H9 (cell line): Measurements from ENCODE around the gene IQCK. TPM values are rescaled to one million over a fixed set of nuclear protein-coding genes. Genes with fewer than 3 reads are reported as not detected.

Experiments
- DNase-seq: peaks from one replicate; pipeline ENCODE4 v3.0.0-alpha.2; 2017
- H2AFZ ChIP-seq: one replicate; pipeline ENCODE4 v1.6.1; 2013; ENCODE audit warnings: mild to moderate bottlenecking, low read length, control low read depth, moderate library complexity
- H2AK5ac ChIP-seq: 2 replicates; pipeline ENCODE4 v1.6.1; 2013; ENCODE audit warnings: low read length, control low read depth, mixed read lengths; ENCODE audit not compliant: insufficient read length
- H2BK120ac ChIP-seq: one replicate; pipeline ENCODE4 v1.6.1; 2013; ENCODE audit warnings: low read depth, mild to moderate bottlenecking, low read length, control low read depth, inconsistent platforms; ENCODE audit not compliant: poor library complexity, severe bottlenecking
- H2BK12ac ChIP-seq: 2 replicates; pipeline ENCODE4 v1.6.1; 2013; ENCODE audit warnings: low read length, control low read depth, mixed read lengths, low read depth; ENCODE audit not compliant: insufficient read length
- H2BK15ac ChIP-seq: 2 replicates; pipeline ENCODE4 v1.6.1; 2013; ENCODE audit warnings: low read depth, low read length, control low read depth
- H2BK20ac ChIP-seq: one replicate; pipeline ENCODE4 v1.6.1; 2013; ENCODE audit warnings: low read depth, mild to moderate bottlenecking, low read length, control low read depth, inconsistent platforms; ENCODE audit not compliant: poor library complexity, severe bottlenecking
- H2BK5ac ChIP-seq: 2 replicates; pipeline ENCODE4 v1.6.1; 2013; ENCODE audit warnings: low read length, control low read depth, mixed read lengths; ENCODE audit not compliant: insufficient read length
- H3K14ac ChIP-seq: 2 replicates; pipeline ENCODE4 v1.6.1; 2013; ENCODE audit warnings: low read length, control low read depth; ENCODE audit not compliant: insufficient read depth
- H3K18ac ChIP-seq: 2 replicates; pipeline ENCODE4 v1.6.1; 2013; ENCODE audit warnings: low read depth, mild to moderate bottlenecking, mixed read lengths, low read length, control low read depth; ENCODE audit not compliant: insufficient read length
- H3K23ac ChIP-seq: 2 replicates; pipeline ENCODE4 v1.6.1; 2013; ENCODE audit warnings: low read length, control low read depth, mixed read lengths, low read depth; ENCODE audit not compliant: insufficient read length
- H3K23me2 ChIP-seq: 2 replicates; pipeline ENCODE4 v1.6.1; 2013; ENCODE audit warnings: low read depth, mild to moderate bottlenecking, mixed read lengths, low read length, control low read depth; ENCODE audit not compliant: insufficient read length, poor library complexity, severe bottlenecking
- H3K27ac ChIP-seq: 2 replicates; pipeline ENCODE4 v1.5.1; 2013; ENCODE audit warnings: low read length, control low read depth, mixed read lengths, low read depth; ENCODE audit not compliant: insufficient read length
- H3K27me3 ChIP-seq: 2 replicates; pipeline ENCODE4 v1.6.1; 2013; ENCODE audit warnings: low read length, control low read depth, inconsistent platforms; ENCODE audit not compliant: insufficient read depth
- H3K4ac ChIP-seq: 2 replicates; pipeline ENCODE4 v1.6.1; 2013; ENCODE audit warnings: low read depth, mild to moderate bottlenecking, control low read depth, inconsistent platforms, low read length, moderate library complexity
- H3K4me1 ChIP-seq: 2 replicates; pipeline ENCODE4 v1.6.1; 2013; ENCODE audit warnings: low read length, control low read depth, inconsistent platforms; ENCODE audit not compliant: insufficient read depth
- H3K4me2 ChIP-seq: 2 replicates; pipeline ENCODE4 v1.6.1; 2013; ENCODE audit warnings: low read length, control low read depth, mixed read lengths; ENCODE audit not compliant: insufficient read length, insufficient read depth
- H3K56ac ChIP-seq: 2 replicates; pipeline ENCODE4 v1.6.1; 2013; ENCODE audit warnings: low read depth, mild to moderate bottlenecking, mixed read lengths, low read length, control low read depth; ENCODE audit not compliant: insufficient read length
- H3K79me1 ChIP-seq: 2 replicates; pipeline ENCODE4 v1.6.1; 2013; ENCODE audit warnings: low read depth, mild to moderate bottlenecking, moderate library complexity, low read length, control low read depth, inconsistent platforms; ENCODE audit not compliant: insufficient read depth, poor library complexity, severe bottlenecking
- H3K79me2 ChIP-seq: 2 replicates; pipeline ENCODE4 v1.6.1; 2013; ENCODE audit warnings: low read length, control low read depth, inconsistent platforms; ENCODE audit not compliant: insufficient read depth
- H3K9ac ChIP-seq: 2 replicates; pipeline ENCODE4 v1.6.1; 2013; ENCODE audit warnings: low read length, control low read depth, mixed read lengths; ENCODE audit not compliant: insufficient read length; ENCODE audit errors: extremely low read depth
- H3K9me3 ChIP-seq: one replicate; pipeline ENCODE4 v1.6.1; 2013; ENCODE audit warnings: low read depth, low read length, inconsistent platforms; ENCODE audit not compliant: control insufficient read depth
- H3T11ph ChIP-seq: one replicate; pipeline ENCODE4 v1.6.1; 2013; ENCODE audit warnings: mild to moderate bottlenecking, low read length, control low read depth, inconsistent platforms
- H4K20me1 ChIP-seq: one replicate; pipeline ENCODE4 v1.6.1; 2013; ENCODE audit not compliant: control insufficient read depth, insufficient read length, insufficient read depth
- H4K5ac ChIP-seq: 2 replicates; pipeline ENCODE4 v1.6.1; 2013; ENCODE audit warnings: low read depth, mild to moderate bottlenecking, mixed read lengths, low read length, control low read depth; ENCODE audit not compliant: insufficient read length
- H4K8ac ChIP-seq: replicated peaks from 2 replicates; pipeline ENCODE4 v1.6.1; 2013; ENCODE audit warnings: low read length, control low read depth, mixed read lengths, low read depth; ENCODE audit not compliant: insufficient read length
- H4K91ac ChIP-seq: 2 replicates; pipeline ENCODE4 v1.6.1; 2013; ENCODE audit warnings: low read depth, mild to moderate bottlenecking, moderate library complexity, mixed read lengths, low read length, control low read depth; ENCODE audit not compliant: insufficient read length
- H3K27ac Mint-ChIP-seq, 3 experiments: 2 replicates in 2 of 3; 3 replicates in 1 of 3; pipeline ENCODE4 v1.8.0; 2020 to 2021; ENCODE audit warnings: mixed read lengths in 3 of 3, mild to moderate bottlenecking in 1 of 3, moderate library complexity in 1 of 3
- H3K27me3 Mint-ChIP-seq: 2 replicates; pipeline ENCODE4 v1.8.0; 2021; ENCODE audit warnings: low read depth, mild to moderate bottlenecking, moderate library complexity, mixed read lengths
- H3K36me3 Mint-ChIP-seq, 3 experiments: 2 replicates in 2 of 3; 3 replicates in 1 of 3; pipeline ENCODE4 v1.8.0; 2020 to 2021; ENCODE audit warnings: low read depth in 3 of 3, mixed read lengths in 3 of 3; ENCODE audit not compliant: insufficient read depth in 1 of 3
- H3K4me1 Mint-ChIP-seq, 2 experiments: 2 replicates each; pipeline ENCODE4 v1.8.0; 2020; ENCODE audit warnings: mixed read lengths in 2 of 2
- H3K4me3 Mint-ChIP-seq, 2 experiments: 2 replicates in 1 of 2; 3 replicates in 1 of 2; pipeline ENCODE4 v1.8.0; 2020 to 2021; ENCODE audit warnings: mild to moderate bottlenecking in 2 of 2, mixed read lengths in 2 of 2, moderate library complexity in 1 of 2
- H3K9me3 Mint-ChIP-seq, 2 experiments: 2 replicates in 1 of 2; 3 replicates in 1 of 2; pipeline ENCODE4 v1.8.0; 2020; ENCODE audit warnings: mild to moderate bottlenecking in 2 of 2, mixed read lengths in 2 of 2, moderate library complexity in 1 of 2
- CTCF ChIP-seq: fragments of 200-600 bp; sonication (generic); conservative IDR thresholded peaks from 3 replicates; pipeline ENCODE4 v1.8.0; 2021; ENCODE audit warnings: antibody characterized with exemption, mild to moderate bottlenecking
- WGBS: extraction: QIAGEN DNeasy Blood & Tissue Kit; methylation state at CpG from one replicate; pipeline ENCODE4 v1.1.7; 2013; ENCODE audit warnings: missing lambda C conversion rate, low lambda C conversion rate, mixed read lengths; ENCODE audit not compliant: insufficient read length; ENCODE audit errors: extremely low coverage; 5-methylcytosine and 5-hydroxymethylcytosine counted together
- total RNA-seq: library from RNA; stranded (reverse); gene quantifications from 2 replicates; pipeline ENCODE4 v1.2.1, GENCODE V29; 2021

IQCK gene
- total RNA-seq, 1 experiment from 2014 or later, result 9.0 TPM

GRCh38 chr16:19769239-19769638 lies 51.2 kb downstream of the IQCK start:
- Histone ChIP-seq H2BK120ac (no peak overlapping the region), H4K20me1 (no peaks in the 10 kb centered on the region), H2BK5ac (no peak overlapping the region), H3K4ac (no peak overlapping the region), H2BK15ac (no peak overlapping the region), H3K79me1 (no peaks in the 10 kb centered on the region), H4K91ac (no peak overlapping the region), H3T11ph (no peak overlapping the region), H3K14ac (no peak overlapping the region), H3K9me3 (no peaks in the 10 kb centered on the region), H3K4me2 (no peak overlapping the region), H3K9ac (no peak overlapping the region), H4K5ac (no peak overlapping the region), H3K27me3 (no peaks in the 10 kb centered on the region), H3K23me2 (no peaks in the 10 kb centered on the region), H3K23ac (no peak overlapping the region), H4K8ac (no peak overlapping the region), H2BK12ac (no peak overlapping the region), H3K27ac (no peak overlapping the region), H2AK5ac (no peak overlapping the region), H3K79me2 (no peaks in the 10 kb centered on the region), H3K4me1 (peaks cover 4% of the 10 kb centered on the region; the same call in 1 of the 2 replicates), H2BK20ac (no peak overlapping the region), H3K56ac (no peak overlapping the region), H3K18ac (no peak overlapping the region), H2AFZ (no peak overlapping the region)
- H3K4me3 Mint-ChIP-seq, result no peak overlapping the region
- no peak for TF ChIP-seq CTCF
- peaks cover 14% of the 10 kb centered on the region in 2 experiments for H3K9me3 Mint-ChIP-seq
- H3K27me3 Mint-ChIP-seq, result no peaks in the 10 kb centered on the region
- H3K27ac Mint-ChIP-seq, result no peak overlapping the region
- peaks cover 10 to 26% (median 14%) of the 10 kb centered on the region in 3 experiments for H3K36me3 Mint-ChIP-seq
- peaks cover 17 to 24% of the 10 kb centered on the region in 2 experiments for H3K4me1 Mint-ChIP-seq
- no CpG with 5 or more reads among the region's 4 CpGs for WGBS
- no peak for DNase-seq
